Raji (cell line): ENCODE data around the gene RNF220.

ENCODE experiments used
- POLR2A ChIP-seq: IDR thresholded peaks from 2 replicates; pipeline ENCODE4 v1.6.1; 2011; ENCODE audit warnings: low read depth, low read length, control low read depth; ENCODE audit not compliant: insufficient read depth

RNF220 gene

GRCh38 chr1:44689447-44689765 lies 284.4 kb downstream of the RNF220 start:
- no peak for TF ChIP-seq POLR2A

- TF ChIP-seq POLR2A: no peak
Measured at GRCh38 chr1:44693159-44693558, 288.1 kb downstream of the RNF220 start.

- no peak for TF ChIP-seq POLR2A
Measured at GRCh38 chr1:44693900-44694299, 288.8 kb downstream of the RNF220 start.

GRCh38 chr1:44694863-44695478 lies 289.9 kb downstream of the RNF220 start:
- TF ChIP-seq POLR2A: no peak

- no peak for TF ChIP-seq POLR2A
Measured at GRCh38 chr1:44695671-44696070, 290.6 kb downstream of the RNF220 start.

- no peak for TF ChIP-seq POLR2A
Measured at GRCh38 chr1:44696101-44696500, 291.0 kb downstream of the RNF220 start.

- no peak for TF ChIP-seq POLR2A
Measured at GRCh38 chr1:44696789-44697345, 291.8 kb downstream of the RNF220 start.

- TF ChIP-seq POLR2A: no peak
Measured at GRCh38 chr1:44698138-44698537, 293.1 kb downstream of the RNF220 start.

- TF ChIP-seq POLR2A: no peak
Measured at GRCh38 chr1:44700573-44700972, 295.5 kb downstream of the RNF220 start.

- no peak for TF ChIP-seq POLR2A
Measured at GRCh38 chr1:44701141-44701573, 296.1 kb downstream of the RNF220 start.
